GM18868 (cell line): ENCODE results near the gene ACSF3.
"Not testable (repeated sequence)": the region's sequence is repeated elsewhere in the genome, so short reads cannot be mapped to it uniquely, and the experiment has no call there.

Experiments used
- ATAC-seq: cut with Tn5 transposase; IDR thresholded peaks from one replicate; pipeline ENCODE4 v1.9.1; 2021; ENCODE audit warnings: mild to moderate bottlenecking, moderate library complexity; ENCODE audit not compliant: unreplicated experiment

Gene ACSF3

GRCh38 chr16:89055894-89056555, 37.6 kb upstream of the ACSF3 start:
- no peak for ATAC-seq

- no peak for ATAC-seq
Observed at GRCh38 chr16:89056592-89056991, 37.1 kb upstream of the ACSF3 start.

GRCh38 chr16:89057738-89058137, 35.9 kb upstream of the ACSF3 start:
- no peak for ATAC-seq

- no peak for ATAC-seq
Observed at GRCh38 chr16:89058812-89059211, 34.8 kb upstream of the ACSF3 start.

- ATAC-seq, result no peak
Observed at GRCh38 chr16:89060207-89060794, 33.4 kb upstream of the ACSF3 start.

GRCh38 chr16:89061086-89061485, 32.6 kb upstream of the ACSF3 start:
- no peak for ATAC-seq

GRCh38 chr16:89061590-89062380, 31.9 kb upstream of the ACSF3 start:
- no peak for ATAC-seq

- no peak for ATAC-seq
Observed at GRCh38 chr16:89062389-89063345, 31.0 kb upstream of the ACSF3 start.

GRCh38 chr16:89063768-89064320, 29.8 kb upstream of the ACSF3 start:
- ATAC-seq, result no peak

GRCh38 chr16:89064606-89065457, 28.8 kb upstream of the ACSF3 start:
- no peak for ATAC-seq

- ATAC-seq, result no peak
Observed at GRCh38 chr16:89065458-89065822, 28.2 kb upstream of the ACSF3 start.

GRCh38 chr16:89066721-89067120, 26.9 kb upstream of the ACSF3 start:
- no peak for ATAC-seq

- no peak for ATAC-seq
Observed at GRCh38 chr16:89067677-89068443, 25.8 kb upstream of the ACSF3 start.

GRCh38 chr16:89068814-89069616, 24.6 kb upstream of the ACSF3 start:
- ATAC-seq, result not testable (repeated sequence)

GRCh38 chr16:89069920-89070319, 23.7 kb upstream of the ACSF3 start:
- no peak for ATAC-seq

- no peak for ATAC-seq
Observed at GRCh38 chr16:89070590-89070989, 23.1 kb upstream of the ACSF3 start.

- ATAC-seq, result no peak
Observed at GRCh38 chr16:89071686-89072547, 21.7 kb upstream of the ACSF3 start.
